Smooth muscle cell (in vitro differentiated cells): ENCODE data around the gene GTPBP3. TPM values are rescaled to one million over a fixed set of nuclear protein-coding genes. Genes with fewer than 3 reads are reported as not detected.

ENCODE experiments used
- DNase-seq: peaks from one replicate; lab custom pipeline; 2025; ENCODE audit not compliant: unreplicated experiment; lab: John Stamatoyannopoulos, UW
- H2AFZ ChIP-seq: fragments of 200-600 bp; sonication (generic); 2 replicates; pipeline ENCODE4 v1.6.0; 2016; ENCODE audit warnings: antibody characterized with exemption, low read depth, mild to moderate bottlenecking
- H3F3A ChIP-seq: fragments of 200-600 bp; sonication (generic); 2 replicates; pipeline ENCODE4 v1.6.0; 2017; ENCODE audit warnings: antibody characterized with exemption, low read depth
- H3K27ac ChIP-seq: fragments of 200-600 bp; sonication (generic); 2 replicates; pipeline ENCODE4 v1.5.1; 2016; ENCODE audit warnings: low read depth, mild to moderate bottlenecking
- H3K27me3 ChIP-seq: fragments of 200-600 bp; sonication (generic); 2 replicates; pipeline ENCODE4 v1.6.1; 2016; ENCODE audit warnings: low read depth, mild to moderate bottlenecking
- H3K36me3 ChIP-seq: fragments of 200-600 bp; sonication (generic); 2 replicates; pipeline ENCODE4 v1.5.1; 2016; ENCODE audit warnings: low read depth
- H3K4me1 ChIP-seq: fragments of 200-600 bp; sonication (generic); 2 replicates; pipeline ENCODE4 v1.5.1; 2016; ENCODE audit warnings: low read depth
- H3K4me2 ChIP-seq: fragments of 200-600 bp; sonication (generic); 2 replicates; pipeline ENCODE4 v1.6.0; 2016; ENCODE audit warnings: mild to moderate bottlenecking
- H3K4me3 ChIP-seq: fragments of 200-600 bp; sonication (generic); 2 replicates; pipeline ENCODE4 v1.5.1; 2016; ENCODE audit warnings: mild to moderate bottlenecking
- H3K79me2 ChIP-seq: fragments of 200-600 bp; sonication (generic); 2 replicates; pipeline ENCODE4 v1.6.0; 2016; ENCODE audit warnings: low read depth, mild to moderate bottlenecking
- H3K9ac ChIP-seq: fragments of 200-600 bp; sonication (generic); 2 replicates; pipeline ENCODE4 v1.6.0; 2016; ENCODE audit warnings: low read depth
- H3K9me3 ChIP-seq: fragments of 200-600 bp; sonication (generic); replicated peaks from 2 replicates; pipeline ENCODE4 v1.5.1; 2016; ENCODE audit warnings: low read depth
- H4K20me1 ChIP-seq: fragments of 200-600 bp; sonication (generic); 2 replicates; pipeline ENCODE4 v1.6.0; 2016; ENCODE audit warnings: low read depth
- CTCF ChIP-seq: fragments of 200-600 bp; sonication (generic); IDR thresholded peaks from 2 replicates; pipeline ENCODE4 v1.5.1; 2017; ENCODE audit warnings: borderline replicate concordance, mild to moderate bottlenecking, antibody characterized with exemption; ENCODE audit not compliant: insufficient read depth, poor library complexity, severe bottlenecking
- WGBS: methylation state at CpG from one replicate; pipeline ENCODE4 v1.1.7; 2016; ENCODE audit warnings: low lambda C conversion rate; 5-methylcytosine and 5-hydroxymethylcytosine counted together
- polyA plus RNA-seq: library from polyadenylated mRNA; unstranded; fragments of >200 nt; fragmentation: Nextera tagmentation; extraction: Ambion mirVana; gene quantifications from 2 replicates; pipeline ENCODE4 v1.2.1, GENCODE V29; 2016
- total RNA-seq: library from RNA; depleted of rRNA; stranded (reverse); fragments of >200 nt; gene quantifications from 2 replicates; pipeline ENCODE4 v1.2.3, GENCODE V29; 2014

Gene GTPBP3
- total and polyA plus RNA-seq, 2 experiments from 2014 or later = 16.5 to 19.6 TPM

GRCh38 chr19:17303167-17303939 is 34.0 kb upstream of the GTPBP3 start, which contains the start of gene ABHD8:
ABHD8 (minus strand) TSS chr19:17303425; CDS start chr19:17301616, 1,809 bp downstream.
- H3K27me3 ChIP-seq = no peaks in the 10 kb centered on the region
- no peak within 1 kb of the TSS for H3K27ac ChIP-seq
- H3K9ac ChIP-seq = peak within 1 kb of the TSS; percentile 68
- WGBS = 4% methylated on average over 51 of the region's 52 CpGs
- peaks cover 5% of the 10 kb centered on the region for H3F3A ChIP-seq
- H3K4me1 ChIP-seq = peaks cover 8% of the 10 kb centered on the region
- no peaks in the 10 kb centered on the region for H3K9me3 ChIP-seq
- TF ChIP-seq CTCF = peak; percentile 41
- no peaks in the 10 kb centered on the region for H3K79me2 ChIP-seq
- no peaks in the 10 kb centered on the region for H4K20me1 ChIP-seq
- no peaks in the 10 kb centered on the region for H3K36me3 ChIP-seq
- peak within 1 kb of the TSS; percentile 87 for H2AFZ ChIP-seq
- H3K4me2 ChIP-seq = peak within 1 kb of the TSS; percentile 94
- peak within 1 kb of the TSS; percentile 82 for H3K4me3 ChIP-seq
- peak; percentile 83 for DNase-seq

- no peaks in the 10 kb centered on the region for H3K79me2 ChIP-seq
- no peak overlapping the region for H3K27ac ChIP-seq
- H2AFZ ChIP-seq = no peak overlapping the region
- no peak for TF ChIP-seq CTCF
- H3K36me3 ChIP-seq = no peaks in the 10 kb centered on the region
- no peak overlapping the region for H3K9ac ChIP-seq
- peaks cover 8% of the 10 kb centered on the region for H3K4me1 ChIP-seq
- H3K4me2 ChIP-seq = peak overlapping the region; percentile 94
- H3K27me3 ChIP-seq = no peaks in the 10 kb centered on the region
- no peak for DNase-seq
- H3F3A ChIP-seq = peaks cover 5% of the 10 kb centered on the region
- no peaks in the 10 kb centered on the region for H4K20me1 ChIP-seq
- no peak overlapping the region for H3K4me3 ChIP-seq
- H3K9me3 ChIP-seq = no peaks in the 10 kb centered on the region
- WGBS = 79% methylated on average over 12 of the region's 12 CpGs
These were observed 33.4 kb upstream of the GTPBP3 start for GRCh38 chr19:17303940-17304267.

GRCh38 chr19:17304386-17305215 is 32.8 kb upstream of the GTPBP3 start:
- Histone ChIP-seq H3K4me2 (peak overlapping the region; percentile 85), H4K20me1 (no peaks in the 10 kb centered on the region), H3K4me3 (peak overlapping the region; percentile 68), H3K9ac (no peak overlapping the region), H3K4me1 (peaks cover 8% of the 10 kb centered on the region), H3K27me3 (no peaks in the 10 kb centered on the region), H3K27ac (peak overlapping the region; percentile 18), H3K79me2 (peaks cover 2% of the 10 kb centered on the region), H3K9me3 (no peaks in the 10 kb centered on the region), H3F3A (peaks cover 5% of the 10 kb centered on the region), H2AFZ (no peak overlapping the region), H3K36me3 (no peaks in the 10 kb centered on the region)
- TF ChIP-seq CTCF = no peak
- no peak for DNase-seq
- 80% methylated on average over 12 of the region's 12 CpGs for WGBS
